Activated B cell treated with CpG ODN at 0.5 μM for 24 hours (primary cell): Measurements from ENCODE around the gene ZNF672. TPM values are rescaled to one million over a fixed set of nuclear protein-coding genes. Genes with fewer than 3 reads are reported as not detected.

ENCODE experiments used
- ATAC-seq: fragments of 200-7000 bp; cut with Tn5 transposase; one replicate; pipeline ENCODE4 v1.10.0; 2021; ENCODE audit warnings: low read depth, mild to moderate bottlenecking, moderate library complexity
- CTCF ChIA-PET: fragments of 350-600 bp; sonication (Branson Sonifier 250); formaldehyde crosslinking; loops from one replicate; lab custom pipeline; 2021; ENCODE audit warnings: antibody characterized with exemption; lab: Charles Lee
- POLR2A ChIA-PET: fragments of 350-600 bp; sonication (Branson Sonifier 250); formaldehyde crosslinking; loops from one replicate; lab custom pipeline; 2021; ENCODE audit warnings: antibody characterized with exemption; lab: Charles Lee
- DNase-seq: peaks from one replicate; pipeline ENCODE4 v3.0.0; 2022
- H3K27ac Mint-ChIP-seq: one replicate; pipeline ENCODE4 v1.8.0; 2020; ENCODE audit warnings: mixed read lengths
- H3K27me3 Mint-ChIP-seq: one replicate; pipeline ENCODE4 v1.8.0; 2021; ENCODE audit warnings: mixed read lengths
- H3K36me3 Mint-ChIP-seq: one replicate; pipeline ENCODE4 v1.8.0; 2021; ENCODE audit warnings: low read depth, mixed read lengths
- H3K4me1 Mint-ChIP-seq: one replicate; pipeline ENCODE4 v1.8.0; 2021; ENCODE audit warnings: mixed read lengths
- H3K4me3 Mint-ChIP-seq: one replicate; pipeline ENCODE4 v1.8.0; 2020; ENCODE audit warnings: mild to moderate bottlenecking, mixed read lengths
- H3K9me3 Mint-ChIP-seq: one replicate; pipeline ENCODE4 v1.8.0; 2020; ENCODE audit warnings: mixed read lengths
- intact Hi-C: fragments of 100-400 bp; cut with micrococcal nuclease; formaldehyde crosslinking; loops from one replicate; pipeline ENCODE4 v1.15.1; 2024
- total RNA-seq: library from RNA; stranded (reverse); gene quantifications from 2 replicates; pipeline ENCODE4 v1.2.3, GENCODE V29; 2022
- TF ChIP-seq, protein P1 (sequence below): fragments of 200-600 bp; IDR thresholded peaks from one replicate; pipeline ENCODE4 v1.8.0; 2022; ENCODE audit warnings: antibody characterized with exemption, mild to moderate bottlenecking

Gene ZNF672
- total RNA-seq, 1 donor from 2014 or later: 47.0 TPM

DNA sequence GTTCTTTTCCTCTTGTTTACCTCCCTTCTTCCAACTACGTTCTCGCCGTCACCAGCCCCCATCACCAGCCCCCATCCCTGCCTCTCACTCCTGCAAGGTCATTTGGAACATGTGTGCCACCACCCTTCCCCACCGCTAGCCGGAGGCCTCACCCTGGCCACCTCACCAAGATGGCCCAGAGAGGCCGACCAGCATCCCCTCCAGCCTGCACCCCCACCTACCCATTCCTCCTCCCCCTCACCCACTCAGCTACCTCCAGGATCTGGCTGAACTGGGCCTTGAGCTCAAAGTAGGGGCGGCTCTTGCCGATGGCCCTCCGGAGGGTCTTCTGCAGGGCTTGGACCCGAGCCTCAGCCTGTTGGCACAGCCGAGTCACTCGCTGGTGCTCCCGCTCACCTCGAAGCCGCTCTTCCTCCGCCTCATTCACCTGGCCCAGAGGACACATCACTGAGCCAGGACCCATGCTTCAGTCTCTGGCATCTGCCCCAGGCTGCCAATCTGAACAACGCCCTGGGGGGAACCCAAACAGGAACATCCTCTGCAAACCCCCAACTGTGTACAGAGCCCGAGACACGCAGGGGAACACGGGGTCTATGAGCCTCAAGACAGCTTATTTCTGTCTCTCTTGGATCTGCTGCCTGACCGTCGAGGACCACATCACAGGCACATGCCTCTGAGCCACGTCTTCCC, 25.1 kb upstream of the ZNF672 start:
- no peaks in the 10 kb centered on the region for H3K27me3 Mint-ChIP-seq
- no peaks in the 10 kb centered on the region for H3K9me3 Mint-ChIP-seq
- peaks cover 28% of the 10 kb centered on the region for H3K4me1 Mint-ChIP-seq
- H3K4me3 Mint-ChIP-seq: no peak overlapping the region
- no peak overlapping the region for H3K27ac Mint-ChIP-seq
- peaks cover 66% of the 10 kb centered on the region for H3K36me3 Mint-ChIP-seq
- CTCF ChIA-PET: interaction anchor here (1.5 kb wide), 1 partner anchor 126 kb away, joined by 3 read pairs; no protein-coding TSS in a partner anchor
- POLR2A ChIA-PET: no interaction called here
- DNase-seq (no peak), ATAC-seq (no peak)
- intact Hi-C loops: no loop called here
- TF ChIP-seq, protein P1, sequence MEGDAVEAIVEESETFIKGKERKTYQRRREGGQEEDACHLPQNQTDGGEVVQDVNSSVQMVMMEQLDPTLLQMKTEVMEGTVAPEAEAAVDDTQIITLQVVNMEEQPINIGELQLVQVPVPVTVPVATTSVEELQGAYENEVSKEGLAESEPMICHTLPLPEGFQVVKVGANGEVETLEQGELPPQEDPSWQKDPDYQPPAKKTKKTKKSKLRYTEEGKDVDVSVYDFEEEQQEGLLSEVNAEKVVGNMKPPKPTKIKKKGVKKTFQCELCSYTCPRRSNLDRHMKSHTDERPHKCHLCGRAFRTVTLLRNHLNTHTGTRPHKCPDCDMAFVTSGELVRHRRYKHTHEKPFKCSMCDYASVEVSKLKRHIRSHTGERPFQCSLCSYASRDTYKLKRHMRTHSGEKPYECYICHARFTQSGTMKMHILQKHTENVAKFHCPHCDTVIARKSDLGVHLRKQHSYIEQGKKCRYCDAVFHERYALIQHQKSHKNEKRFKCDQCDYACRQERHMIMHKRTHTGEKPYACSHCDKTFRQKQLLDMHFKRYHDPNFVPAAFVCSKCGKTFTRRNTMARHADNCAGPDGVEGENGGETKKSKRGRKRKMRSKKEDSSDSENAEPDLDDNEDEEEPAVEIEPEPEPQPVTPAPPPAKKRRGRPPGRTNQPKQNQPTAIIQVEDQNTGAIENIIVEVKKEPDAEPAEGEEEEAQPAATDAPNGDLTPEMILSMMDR: no peak

DNA sequence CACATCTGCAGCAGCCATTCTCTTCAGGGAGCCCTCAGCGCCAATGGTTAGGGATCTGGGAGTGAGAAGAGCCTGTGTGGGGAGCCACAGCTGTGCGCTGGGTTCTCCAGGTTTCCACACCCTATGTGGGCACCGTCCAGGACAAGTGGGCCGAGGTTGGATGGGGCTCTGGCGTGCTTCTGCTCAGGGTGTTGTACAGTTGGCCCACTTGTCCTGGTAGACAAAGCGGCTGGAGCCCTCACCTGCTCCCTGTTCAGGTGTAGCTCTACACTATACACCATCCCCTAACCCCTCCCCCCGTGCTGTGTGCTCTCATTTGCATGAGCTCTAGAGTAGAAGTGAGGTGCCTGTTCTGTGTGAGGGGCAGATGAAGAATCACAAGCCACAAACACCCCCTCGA, 24.5 kb upstream of the ZNF672 start:
- Mint-ChIP-seq H3K9me3 (no peaks in the 10 kb centered on the region), H3K4me3 (no peak overlapping the region), H3K27ac (no peak overlapping the region), H3K27me3 (no peaks in the 10 kb centered on the region), H3K36me3 (peaks cover 68% of the 10 kb centered on the region), H3K4me1 (peaks cover 34% of the 10 kb centered on the region)
- intact Hi-C loops: no loop called here
- ChIA-PET POLR2A (no interaction called here), CTCF (interaction anchor here (1.5 kb wide), 1 partner anchor 127 kb away, joined by 3 read pairs; no protein-coding TSS in a partner anchor)
- DNase-seq (no peak), ATAC-seq (no peak)
- TF ChIP-seq, protein P1: no peak

DNA sequence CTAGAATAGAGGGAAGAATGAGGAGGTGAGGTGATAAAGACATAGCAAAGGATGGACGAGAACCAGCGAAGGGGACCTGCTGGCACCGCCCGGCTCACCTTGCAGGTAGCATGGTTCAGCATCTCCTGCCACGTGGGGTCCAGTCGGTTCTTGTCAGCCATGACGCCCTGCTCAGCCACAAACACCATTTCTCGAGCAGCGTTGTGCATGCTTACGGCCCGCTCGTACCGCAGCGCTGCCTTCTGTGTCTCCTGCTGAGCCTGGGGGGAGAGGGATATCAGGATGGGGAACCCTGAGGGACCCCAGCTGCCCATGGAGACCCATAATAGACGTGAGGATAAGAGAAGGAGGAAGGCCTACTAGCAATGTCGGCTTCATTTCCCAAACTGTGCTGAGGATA, 23.7 kb upstream of the ZNF672 start:
- H3K27ac Mint-ChIP-seq: peak overlapping the region; percentile 21

DNA sequence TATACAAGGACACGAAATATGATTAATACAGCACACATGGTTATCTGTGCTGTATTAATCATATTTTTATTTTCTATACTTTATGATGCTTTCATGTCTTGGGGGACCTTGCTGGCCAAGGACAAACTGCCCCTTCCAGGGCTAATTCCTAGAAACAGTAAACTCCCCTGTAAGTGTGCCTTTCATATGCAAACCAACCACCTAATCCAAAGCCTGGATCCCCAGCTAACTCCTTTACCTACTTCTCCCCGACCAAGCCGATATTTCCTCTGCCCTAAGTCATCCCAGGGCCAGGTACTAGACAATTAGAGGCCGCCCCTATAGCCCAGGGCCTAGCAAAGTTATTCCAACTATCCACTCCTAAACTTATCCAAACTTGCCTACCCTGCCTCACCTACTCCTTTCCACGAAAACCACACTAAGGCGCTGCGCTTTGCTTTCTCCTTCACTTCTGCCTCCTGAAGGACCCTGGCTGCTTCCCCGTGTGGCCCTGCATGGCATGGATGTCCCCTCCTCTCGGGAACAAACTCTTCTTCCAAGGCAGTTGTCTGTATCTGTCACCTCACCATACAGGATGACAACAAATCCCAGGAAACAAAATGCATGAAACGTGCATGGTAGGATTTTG, 22.5 kb upstream of the ZNF672 start:
- intact Hi-C loops: no loop called here
- Mint-ChIP-seq H3K36me3 (peaks cover 73% of the 10 kb centered on the region), H3K9me3 (no peaks in the 10 kb centered on the region), H3K4me1 (peaks cover 43% of the 10 kb centered on the region), H3K27me3 (no peaks in the 10 kb centered on the region), H3K27ac (no peak overlapping the region), H3K4me3 (no peak overlapping the region)
- ATAC-seq (no peak), DNase-seq (no peak)
- ChIA-PET POLR2A (no interaction called here), CTCF (no interaction called here)
- TF ChIP-seq, protein P1: no peak

More for the DNA sequence above, 23.7 kb upstream of the ZNF672 start:
- Mint-ChIP-seq H3K36me3 (peaks cover 70% of the 10 kb centered on the region), H3K4me1 (peaks cover 42% of the 10 kb centered on the region), H3K9me3 (no peaks in the 10 kb centered on the region), H3K27me3 (no peaks in the 10 kb centered on the region), H3K4me3 (no peak overlapping the region)
- intact Hi-C loops: no loop called here
- TF ChIP-seq, protein P1: no peak
- ATAC-seq: no peak
- no peak for DNase-seq
- ChIA-PET POLR2A (no interaction called here), CTCF (no interaction called here)

DNA sequence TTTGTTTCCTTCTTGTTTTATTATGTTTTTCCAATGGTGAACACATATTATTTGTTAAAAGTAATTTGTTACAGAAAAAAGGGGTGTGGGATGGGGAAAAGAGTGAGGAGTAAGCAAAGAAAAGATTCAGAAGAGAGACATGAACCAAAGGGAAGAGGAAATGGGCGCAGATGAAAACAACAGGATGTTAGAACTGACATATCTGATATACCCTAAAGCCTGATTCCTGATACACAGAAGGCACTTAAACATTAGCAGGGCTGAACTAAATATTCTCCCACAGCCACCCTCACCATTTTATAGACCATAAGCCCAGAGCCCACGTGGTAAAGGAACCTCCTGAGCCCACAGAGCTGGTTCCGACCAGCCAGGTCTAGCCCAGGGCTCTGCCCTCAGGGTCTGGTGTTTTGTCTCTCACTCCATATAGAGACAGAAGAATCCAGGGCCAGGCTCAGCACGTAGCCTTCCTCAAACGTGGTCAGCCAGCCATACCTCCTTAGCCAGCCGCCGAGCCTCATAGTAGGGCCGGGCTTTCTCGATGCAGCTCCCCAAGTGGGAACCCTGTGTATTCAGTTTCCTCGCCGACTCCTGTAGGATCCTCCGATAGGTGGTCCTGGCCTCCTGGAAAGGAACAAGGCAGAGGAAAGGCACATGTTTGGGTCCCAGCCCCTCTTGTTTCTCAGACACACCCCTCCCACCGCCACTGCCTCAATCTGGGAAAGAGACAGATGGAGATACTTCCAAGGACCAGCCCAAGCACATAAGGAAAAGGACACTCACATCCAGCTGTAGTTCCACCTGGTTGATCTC, 21.8 kb upstream of the ZNF672 start:
- POLR2A ChIA-PET: no interaction called here
- H3K36me3 Mint-ChIP-seq: peaks cover 72% of the 10 kb centered on the region
- peaks cover 44% of the 10 kb centered on the region for H3K4me1 Mint-ChIP-seq
- no peak overlapping the region for H3K4me3 Mint-ChIP-seq
- CTCF ChIA-PET: no interaction called here
- intact Hi-C loops: no loop called here
- no peaks in the 10 kb centered on the region for H3K27me3 Mint-ChIP-seq
- no peak for ATAC-seq
- H3K9me3 Mint-ChIP-seq: no peaks in the 10 kb centered on the region
- DNase-seq: no peak
- TF ChIP-seq, protein P1: no peak
- no peak overlapping the region for H3K27ac Mint-ChIP-seq
